ENCODE data around the gene ZEB1. TPM values are rescaled to one million over a fixed set of nuclear protein-coding genes. Genes with fewer than 3 reads are reported as not detected.

ZEB1 gene
- total and polyA plus RNA-seq, 9 donors: 11.0 to 48.4 (median 40.2) TPM

- intact Hi-C loops (cut with DNase I): no loop called here
- TF ChIP-seq EP300 (IDR thresholded peaks at IDR 0.05) (no peak), CTCF (IDR thresholded peaks at IDR 0.05) (no peak), POLR2A (IDR thresholded peaks at IDR 0.05) (no peak)
- no peaks in the 10 kb centered on the region for H3K36me3 ChIP-seq
- DNase-seq: no peak
- no peaks in the 10 kb centered on the region for H3K27me3 ChIP-seq
- H3K9me3 ChIP-seq: no peaks in the 10 kb centered on the region
- WGBS, 3 donors: 35 to 62% (median 54%) methylated on average over 1 of the region's 1 CpG
- H3K4me3 ChIP-seq: no peak overlapping the region
- H3K27ac ChIP-seq: no peak overlapping the region
- H3K4me1 ChIP-seq (ENCODE audit: insufficient read depth): no peaks in the 10 kb centered on the region
These were observed 147.3 kb downstream of the ZEB1 start for GRCh38 chr10:31466313-31466712.

GRCh38 chr10:31467791-31468535, 148.9 kb downstream of the ZEB1 start:
- no peak overlapping the region for H3K27ac ChIP-seq
- no peaks in the 10 kb centered on the region for H3K27me3 ChIP-seq
- H3K4me3 ChIP-seq: no peak overlapping the region
- H3K4me1 ChIP-seq (ENCODE audit: insufficient read depth): no peaks in the 10 kb centered on the region
- H3K9me3 ChIP-seq: no peaks in the 10 kb centered on the region
- intact Hi-C loops (cut with DNase I): no loop called here
- TF ChIP-seq POLR2A (IDR thresholded peaks at IDR 0.05) (no peak), EP300 (IDR thresholded peaks at IDR 0.05) (no peak), CTCF (IDR thresholded peaks at IDR 0.05) (no peak)
- 94 to 97% (median 95%) methylated on average over 4 of the region's 4 CpGs for WGBS, 3 donors
- DNase-seq: peak in 1 of 5 donors; percentile 10
- no peaks in the 10 kb centered on the region for H3K36me3 ChIP-seq

GRCh38 chr10:31468536-31468859, 149.5 kb downstream of the ZEB1 start:
- H3K27me3 ChIP-seq: no peaks in the 10 kb centered on the region
- H3K27ac ChIP-seq: no peak overlapping the region
- H3K4me3 ChIP-seq: no peak overlapping the region
- H3K36me3 ChIP-seq: no peaks in the 10 kb centered on the region
- WGBS, 3 donors: 92 to 96% (median 96%) methylated on average over 2 of the region's 2 CpGs
- no peak for TF ChIP-seq POLR2A (IDR thresholded peaks at IDR 0.05)
- no peak for DNase-seq
- no peaks in the 10 kb centered on the region for H3K9me3 ChIP-seq
- intact Hi-C loops (cut with DNase I): no loop called here
- H3K4me1 ChIP-seq (ENCODE audit: insufficient read depth): no peaks in the 10 kb centered on the region

GRCh38 chr10:31475519-31475918, 156.5 kb downstream of the ZEB1 start:
- Histone ChIP-seq H3K4me3 (no peak overlapping the region), H3K36me3 (no peaks in the 10 kb centered on the region), H3K9me3 (no peaks in the 10 kb centered on the region), H3K27me3 (no peaks in the 10 kb centered on the region), H3K4me1 (ENCODE audit: insufficient read depth) (no peaks in the 10 kb centered on the region), H3K27ac (no peak overlapping the region)
- no peak for TF ChIP-seq EP300 (IDR thresholded peaks at IDR 0.05)
- TF ChIP-seq CTCF (IDR thresholded peaks at IDR 0.05): no peak
- no peak for TF ChIP-seq POLR2A (IDR thresholded peaks at IDR 0.05)
- intact Hi-C loops (cut with DNase I): no loop called here
- DNase-seq: no peak

GRCh38 chr10:31476088-31476487, 157.1 kb downstream of the ZEB1 start:
- TF ChIP-seq EP300 (IDR thresholded peaks at IDR 0.05) (no peak), POLR2A (IDR thresholded peaks at IDR 0.05) (no peak), CTCF (IDR thresholded peaks at IDR 0.05) (no peak)
- H3K27ac ChIP-seq: no peak overlapping the region
- H3K9me3 ChIP-seq: no peaks in the 10 kb centered on the region
- intact Hi-C loops (cut with DNase I): no loop called here
- no peaks in the 10 kb centered on the region for H3K36me3 ChIP-seq
- no peaks in the 10 kb centered on the region for H3K4me1 ChIP-seq (ENCODE audit: insufficient read depth)
- no peak for DNase-seq
- H3K27me3 ChIP-seq: no peaks in the 10 kb centered on the region
- H3K4me3 ChIP-seq: no peak overlapping the region

All from ovary (tissue), 9 donors.